ENCODE measurements around the gene PLXND1.

DNA sequence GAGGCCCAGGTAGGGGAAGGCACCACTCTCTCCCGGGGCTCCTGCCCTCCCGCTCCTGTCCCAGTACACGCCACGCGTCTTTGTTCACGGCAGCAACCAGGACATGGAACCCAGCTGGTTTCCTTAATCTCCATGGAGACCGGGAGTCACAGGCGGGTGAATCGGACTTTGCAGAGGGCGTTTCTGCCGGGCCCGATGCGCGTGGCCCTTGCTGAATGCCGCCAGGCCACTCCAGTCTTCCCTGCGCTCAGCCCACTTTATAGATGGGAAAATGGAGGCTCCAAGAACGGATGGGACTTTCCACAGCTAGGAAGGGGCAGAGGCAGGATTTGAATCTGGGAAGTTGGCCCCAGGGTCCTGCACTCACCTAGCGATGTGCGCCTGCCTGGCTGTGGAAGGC is 7.4 kb downstream of the PLXND1 start:
- TF ChIP-seq, protein P1, sequence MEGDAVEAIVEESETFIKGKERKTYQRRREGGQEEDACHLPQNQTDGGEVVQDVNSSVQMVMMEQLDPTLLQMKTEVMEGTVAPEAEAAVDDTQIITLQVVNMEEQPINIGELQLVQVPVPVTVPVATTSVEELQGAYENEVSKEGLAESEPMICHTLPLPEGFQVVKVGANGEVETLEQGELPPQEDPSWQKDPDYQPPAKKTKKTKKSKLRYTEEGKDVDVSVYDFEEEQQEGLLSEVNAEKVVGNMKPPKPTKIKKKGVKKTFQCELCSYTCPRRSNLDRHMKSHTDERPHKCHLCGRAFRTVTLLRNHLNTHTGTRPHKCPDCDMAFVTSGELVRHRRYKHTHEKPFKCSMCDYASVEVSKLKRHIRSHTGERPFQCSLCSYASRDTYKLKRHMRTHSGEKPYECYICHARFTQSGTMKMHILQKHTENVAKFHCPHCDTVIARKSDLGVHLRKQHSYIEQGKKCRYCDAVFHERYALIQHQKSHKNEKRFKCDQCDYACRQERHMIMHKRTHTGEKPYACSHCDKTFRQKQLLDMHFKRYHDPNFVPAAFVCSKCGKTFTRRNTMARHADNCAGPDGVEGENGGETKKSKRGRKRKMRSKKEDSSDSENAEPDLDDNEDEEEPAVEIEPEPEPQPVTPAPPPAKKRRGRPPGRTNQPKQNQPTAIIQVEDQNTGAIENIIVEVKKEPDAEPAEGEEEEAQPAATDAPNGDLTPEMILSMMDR (conservative IDR thresholded peaks at IDR 0.05; ENCODE audit: low read length): no peak
- no peak for TF ChIP-seq EZH2phosphoT487 (IDR thresholded peaks at IDR 0.05; ENCODE audit: borderline replicate concordance)
